SW 1271 (cell line): ENCODE results near the gene FRMD4A.
"Not testable (repeated sequence)": the region's sequence is repeated elsewhere in the genome, so short reads cannot be mapped to it uniquely, and the experiment has no call there.

ENCODE experiments used
- DNase-seq, 2 experiments: peaks; one replicate each; lab custom pipeline; 2025; lab: John Stamatoyannopoulos, UW

Gene FRMD4A

GRCh38 chr10:13788320-13788600 is 542.5 kb downstream of the FRMD4A start:
- no peak for DNase-seq

DNA sequence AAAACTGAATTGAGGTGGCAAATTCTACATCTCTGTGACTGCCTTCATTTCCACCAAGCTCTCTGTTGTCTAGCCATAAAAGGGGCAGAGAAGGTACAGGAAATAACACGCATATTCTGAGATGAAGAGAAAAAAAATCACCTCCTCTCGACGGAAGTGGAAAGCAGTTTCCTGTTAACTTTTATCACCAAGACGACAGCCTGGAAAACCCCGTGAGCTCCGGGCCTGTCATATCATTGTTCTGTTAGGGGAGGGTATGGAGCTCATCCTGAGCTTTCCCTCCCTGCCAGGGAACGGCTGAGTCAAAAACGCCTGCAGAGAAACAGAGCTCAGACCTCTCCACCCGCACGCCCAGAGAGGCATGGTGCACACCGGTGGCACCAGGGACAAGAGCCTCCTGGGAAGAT is 543.7 kb downstream of the FRMD4A start:
- DNase-seq, result peak in 1 of 2 experiments; percentile 26

- peak in 1 of 2 experiments; percentile 6 for DNase-seq
Measured at GRCh38 chr10:13784067-13784466, 546.7 kb downstream of the FRMD4A start.

DNA sequence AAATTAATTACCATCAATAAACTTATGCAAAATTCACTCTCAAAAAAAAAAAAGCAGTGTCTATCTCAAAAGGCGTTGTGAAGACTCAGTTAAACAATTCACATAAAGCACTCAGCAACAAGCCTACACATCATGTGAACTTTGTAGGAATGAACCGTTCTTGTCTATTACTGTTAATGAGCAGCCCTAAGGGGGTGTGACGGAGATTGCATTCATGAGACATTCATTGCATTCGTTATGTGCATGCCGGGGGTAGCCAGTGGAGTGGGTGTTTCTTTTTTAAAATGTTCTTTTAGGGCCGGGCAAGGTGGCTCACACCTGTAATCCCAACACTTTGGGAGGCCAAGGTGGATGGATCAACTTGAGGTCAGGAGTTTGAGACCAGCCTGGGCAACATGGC is 551.0 kb downstream of the FRMD4A start:
- no peak for DNase-seq

DNA sequence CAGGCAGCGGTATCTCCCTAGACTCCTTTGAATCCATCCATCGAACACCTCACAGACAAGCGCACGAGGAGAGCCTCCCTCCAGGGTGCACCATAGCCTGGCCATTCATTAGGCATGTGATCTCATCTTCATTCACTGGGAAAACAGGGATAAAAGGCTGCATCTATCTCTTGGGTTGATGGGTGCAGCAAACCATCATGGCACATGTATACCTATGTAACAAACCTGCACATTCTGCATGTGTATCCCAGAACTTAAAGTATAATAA is 552.1 kb downstream of the FRMD4A start:
- DNase-seq, result not testable (repeated sequence)

DNA sequence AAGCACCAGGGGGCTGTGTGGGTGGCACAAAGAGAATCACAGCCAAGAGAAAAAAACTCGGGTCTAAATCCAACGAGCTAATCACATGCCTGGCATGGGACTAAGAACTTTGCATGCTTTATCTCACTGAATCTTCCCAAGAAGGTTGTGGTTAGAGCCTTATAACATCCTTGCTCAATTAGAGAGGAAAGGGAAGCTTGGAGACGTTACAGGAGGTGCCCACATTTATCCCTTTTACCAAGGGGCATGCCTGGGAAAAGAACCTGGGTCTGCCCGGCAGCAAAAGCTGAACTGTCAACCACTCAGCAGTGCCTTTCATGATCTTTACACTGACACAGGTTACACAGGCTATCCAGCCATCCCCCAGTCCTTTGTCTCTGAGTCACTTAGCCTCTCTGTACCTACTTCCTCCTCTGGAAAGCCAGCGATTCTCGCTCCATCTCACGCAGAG is 553.8 kb downstream of the FRMD4A start:
- DNase-seq, result no peak

GRCh38 chr10:13775786-13776775 is 554.6 kb downstream of the FRMD4A start:
- DNase-seq, result no peak

- no peak for DNase-seq
Measured at GRCh38 chr10:13774303-13774893, 556.3 kb downstream of the FRMD4A start.

- DNase-seq, result no peak
Measured at GRCh38 chr10:13773496-13774170, 557.1 kb downstream of the FRMD4A start.

GRCh38 chr10:13773043-13773442 is 557.7 kb downstream of the FRMD4A start:
- no peak for DNase-seq

- no peak for DNase-seq
Measured at GRCh38 chr10:13771992-13772391, 558.7 kb downstream of the FRMD4A start.

DNA sequence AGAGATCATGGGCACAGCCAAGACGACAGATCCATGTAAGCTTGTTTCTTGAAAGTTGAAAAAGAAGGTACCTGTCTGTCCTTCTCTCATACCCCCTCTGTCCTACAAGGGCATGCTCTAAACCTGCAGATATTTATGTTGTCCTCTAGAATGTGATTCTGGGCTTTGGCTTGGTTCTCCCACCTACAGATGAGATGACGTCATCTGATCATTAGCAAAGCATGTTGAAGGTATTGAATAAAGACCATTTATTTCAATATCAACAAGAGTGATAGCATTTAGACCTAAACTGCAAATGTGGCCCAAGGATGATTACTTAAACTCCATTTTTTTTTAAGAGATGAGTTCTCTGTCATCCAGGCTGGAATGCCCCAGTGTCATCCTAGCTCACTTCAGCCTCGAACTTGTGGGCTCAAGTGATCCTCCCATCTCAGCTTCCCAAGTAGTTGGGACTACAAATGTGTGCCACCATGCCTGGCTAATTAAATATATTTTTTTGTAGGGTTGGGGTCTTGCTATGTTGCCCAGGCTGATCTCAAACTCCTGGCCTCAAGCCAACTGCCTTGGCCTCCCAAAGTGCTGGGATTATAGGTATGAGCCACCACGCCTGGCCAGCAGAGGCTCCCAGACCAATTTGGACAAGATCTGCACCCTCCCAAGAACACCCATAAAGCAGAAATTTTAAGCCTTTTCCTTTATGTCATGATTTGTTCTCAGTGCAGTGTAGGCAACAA is 559.8 kb downstream of the FRMD4A start:
- no peak for DNase-seq

GRCh38 chr10:13769946-13770345 is 560.8 kb downstream of the FRMD4A start:
- no peak for DNase-seq

GRCh38 chr10:13767676-13768178 is 563.0 kb downstream of the FRMD4A start:
- no peak for DNase-seq

DNA sequence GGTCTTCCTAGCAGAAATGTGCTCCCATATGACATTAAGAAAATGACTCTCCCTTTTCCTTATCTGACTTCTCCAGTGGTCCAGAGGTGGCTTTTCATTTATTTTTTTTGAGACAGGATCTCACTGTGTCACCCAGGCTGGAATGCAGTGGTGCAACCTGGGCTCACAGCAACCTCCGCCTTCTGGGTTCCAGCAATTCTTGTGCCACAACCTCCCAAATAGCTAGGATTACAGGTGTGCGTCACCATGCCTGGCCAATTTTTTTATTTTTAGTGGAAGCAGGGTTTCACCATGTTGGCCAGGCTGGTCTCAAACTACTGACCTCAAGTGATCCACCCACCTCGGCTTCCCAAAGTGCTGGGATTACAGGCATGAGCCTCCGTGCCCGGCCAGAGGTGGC is 563.6 kb downstream of the FRMD4A start:
- not testable (repeated sequence) for DNase-seq

- DNase-seq, result no peak
Measured at GRCh38 chr10:13765641-13766341, 564.9 kb downstream of the FRMD4A start.

GRCh38 chr10:13761490-13762091 is 569.1 kb downstream of the FRMD4A start:
- no peak for DNase-seq

- no peak for DNase-seq
Measured at GRCh38 chr10:13759168-13759567, 571.6 kb downstream of the FRMD4A start.

DNA sequence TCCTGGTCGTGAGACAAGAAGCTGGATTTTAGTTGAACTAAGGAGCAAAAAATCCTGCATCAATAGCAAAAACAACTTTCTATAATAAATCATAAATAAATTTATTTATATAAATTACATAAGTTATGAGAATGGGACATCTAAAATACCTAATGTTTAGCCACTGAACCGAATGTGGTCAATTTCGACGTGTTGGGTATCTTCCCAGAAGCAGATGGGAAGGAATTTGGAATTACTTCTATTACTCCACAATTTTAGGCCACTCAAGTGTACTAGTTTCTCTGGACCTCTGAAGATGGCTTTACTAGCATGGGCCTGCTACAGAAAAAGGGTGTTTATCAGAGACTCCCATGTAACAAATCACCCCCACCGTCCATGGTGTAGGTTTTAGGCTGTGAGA is 572.0 kb downstream of the FRMD4A start:
- DNase-seq, result no peak

GRCh38 chr10:13758312-13758711 is 572.4 kb downstream of the FRMD4A start:
- no peak for DNase-seq

- no peak for DNase-seq
Measured at GRCh38 chr10:13754277-13754676, 576.4 kb downstream of the FRMD4A start.
